Liver (tissue), 9 donors: ENCODE measurements around the gene FAM234B. TPM values are rescaled to one million over a fixed set of nuclear protein-coding genes. Genes with fewer than 3 reads are reported as not detected.

Source experiments
- DNase-seq: peaks from one replicate; pipeline ENCODE4 v3.0.0-alpha.2; 2017; ENCODE audit warnings: low spot score
- H3K27ac ChIP-seq, 2 donors: one replicate each; pipeline ENCODE4 v1.7.0; 2013; ENCODE audit warnings: inconsistent platforms in 2 of 2, low read length in 2 of 2, control low read depth in 1 of 2, low read depth in 1 of 2, mild to moderate bottlenecking in 1 of 2
- H3K27me3 ChIP-seq, 4 donors: one replicate each; pipeline versions ENCODE4 v1.6.1 to v1.7.0; 2013; ENCODE audit warnings: low read length in 3 of 4, inconsistent platforms in 1 of 4, mild to moderate bottlenecking in 1 of 4, moderate library complexity in 1 of 4; ENCODE audit not compliant: control insufficient read depth in 4 of 4, insufficient read depth in 4 of 4
- H3K36me3 ChIP-seq, 4 donors: one replicate each; pipeline versions ENCODE4 v1.6.1 to v1.7.0; 2013; ENCODE audit warnings: low read length in 3 of 4, mild to moderate bottlenecking in 3 of 4, low read depth in 1 of 4, moderate library complexity in 1 of 4; ENCODE audit not compliant: control insufficient read depth in 4 of 4, insufficient read depth in 3 of 4
- H3K4me1 ChIP-seq, 4 donors: one replicate each; pipeline versions ENCODE4 v1.6.1 to v1.7.0; 2013; ENCODE audit warnings: low read length in 3 of 4, mild to moderate bottlenecking in 3 of 4, moderate library complexity in 1 of 4; ENCODE audit not compliant: control insufficient read depth in 4 of 4, insufficient read depth in 4 of 4
- H3K4me3 ChIP-seq, 3 donors: one replicate each; pipeline versions ENCODE4 v1.6.1 to v1.7.0; 2013; ENCODE audit warnings: low read length in 3 of 3, control low read depth in 1 of 3, low read depth in 1 of 3, mild to moderate bottlenecking in 1 of 3
- H3K9ac ChIP-seq, 2 donors: one replicate each; pipeline ENCODE4 v1.7.0; 2013; ENCODE audit warnings: low read length in 2 of 2, mild to moderate bottlenecking in 2 of 2, moderate library complexity in 2 of 2, control low read depth in 1 of 2, low read depth in 1 of 2
- H3K9me3 ChIP-seq, 4 donors: one replicate each; pipeline versions ENCODE4 v1.6.1 to v1.7.0; 2013; ENCODE audit warnings: low read length in 3 of 4; ENCODE audit not compliant: control insufficient read depth in 4 of 4
- ATF3 ChIP-seq: IDR thresholded peaks from 2 replicates; pipeline ENCODE4 v1.6.1; 2016; ENCODE audit warnings: antibody characterized with exemption
- CTCF ChIP-seq: fragments of 150-350 bp; IDR thresholded peaks from 2 replicates; pipeline ENCODE4 v1.5.1; 2017; ENCODE audit warnings: improper control_type of control experiment, low read depth, low read length; ENCODE audit not compliant: missing input control
- EGR1 ChIP-seq, 2 donors: IDR thresholded peaks; 2 replicates each; pipeline ENCODE4 v1.6.1; 2016 to 2018; ENCODE audit warnings: antibody characterized with exemption in 2 of 2, low read depth in 2 of 2
- FOXA1 ChIP-seq: IDR thresholded peaks from 2 replicates; pipeline ENCODE4 v1.6.1; 2016; ENCODE audit warnings: antibody characterized with exemption
- FOXA2 ChIP-seq: IDR thresholded peaks from 2 replicates; pipeline ENCODE4 v1.6.1; 2016; ENCODE audit warnings: antibody characterized with exemption
- GABPA ChIP-seq, 2 donors: IDR thresholded peaks in 1 of 2; conservative IDR thresholded peaks in 1 of 2; 2 replicates each; pipeline ENCODE4 v1.6.1; 2016; ENCODE audit warnings: antibody characterized with exemption in 2 of 2, mild to moderate bottlenecking in 1 of 2, moderate library complexity in 1 of 2
- JUND ChIP-seq, 2 donors: IDR thresholded peaks; 2 replicates each; pipeline ENCODE4 v1.6.1; 2016; ENCODE audit warnings: antibody characterized with exemption in 2 of 2
- MAX ChIP-seq: IDR thresholded peaks from 2 replicates; pipeline ENCODE4 v1.6.1; 2016; ENCODE audit warnings: antibody characterized with exemption
- RAD21 ChIP-seq, 2 donors: IDR thresholded peaks; 2 replicates each; pipeline ENCODE4 v1.6.1; 2016; ENCODE audit warnings: antibody characterized with exemption in 2 of 2, mild to moderate bottlenecking in 2 of 2
- REST ChIP-seq: IDR thresholded peaks from 2 replicates; pipeline ENCODE4 v1.6.1; 2016; ENCODE audit warnings: antibody characterized with exemption, mild to moderate bottlenecking
- RXRA ChIP-seq, 2 donors: IDR thresholded peaks; 2 replicates each; pipeline ENCODE4 v1.6.1; 2017 to 2018; ENCODE audit warnings: antibody characterized with exemption in 2 of 2, mild to moderate bottlenecking in 1 of 2
- YY1 ChIP-seq: IDR thresholded peaks from 2 replicates; pipeline ENCODE4 v1.6.1; 2016; ENCODE audit warnings: antibody characterized with exemption, mild to moderate bottlenecking
- WGBS: extraction: QIAGEN DNeasy Blood & Tissue Kit; methylation state at CpG from one replicate; pipeline ENCODE4 v1.1.7; 2013; 5-methylcytosine and 5-hydroxymethylcytosine counted together
- polyA plus RNA-seq, 2 donors: library from polyadenylated mRNA; stranded (reverse) in 1 of 2; unstranded in 1 of 2; fragments of 200-250 nt in 1 of 2; fragments of >200 nt in 1 of 2; fragmentation: Nextera tagmentation in 1 of 2; extraction: Ambion mirVana in 1 of 2; gene quantifications; one replicate each; pipeline versions ENCODE4 v1.2.1 to v1.2.3, GENCODE V29; 2013 to 2015
- total RNA-seq, 2 donors: library from RNA; depleted of rRNA; stranded (reverse); fragments of >200 nt; gene quantifications; one replicate each; pipeline ENCODE4 v1.2.3, GENCODE V29; 2014
- TF ChIP-seq, protein P1 (sequence below): IDR thresholded peaks from 2 replicates; pipeline ENCODE4 v1.6.1; 2016; ENCODE audit warnings: antibody characterized with exemption
- donor health status: healthy.
- donor health status: healthy.
- donor health status: healthy.
- donor health status: healthy.
- donor health status: healthy.

FAM234B gene
- total and polyA plus RNA-seq, 4 donors, result 1.7 to 8.0 (median 3.2) TPM

- H3K27ac ChIP-seq, result no peak overlapping the region
- H3K9ac ChIP-seq, result no peak overlapping the region
- no peaks in the 10 kb centered on the region for H3K36me3 ChIP-seq
- TF ChIP-seq GABPA (IDR thresholded peaks at IDR 0.05 in 1 of 2, conservative IDR thresholded peaks at IDR 0.05 in 1 of 2) (no peak), CTCF (no peak), FOXA1 (no peak), FOXA2 (peak; percentile 46)
- no peaks in the 10 kb centered on the region for H3K27me3 ChIP-seq
- no peaks in the 10 kb centered on the region for H3K9me3 ChIP-seq
- H3K4me1 ChIP-seq, result no peaks in the 10 kb centered on the region
- DNase-seq, result no peak
- WGBS, result 50% methylated on average over 5 of the region's 5 CpGs
- no peak overlapping the region for H3K4me3 ChIP-seq
These were observed 19.7 kb upstream of the FAM234B start for GRCh38 chr12:13024531-13024916.

- DNase-seq, result no peak
- Histone ChIP-seq H3K4me3 (no peak overlapping the region), H3K27me3 (no peaks in the 10 kb centered on the region), H3K36me3 (no peaks in the 10 kb centered on the region), H3K27ac (no peak overlapping the region), H3K9me3 (no peaks in the 10 kb centered on the region), H3K4me1 (no peaks in the 10 kb centered on the region), H3K9ac (no peak overlapping the region)
- TF ChIP-seq MAX (no peak), YY1 (no peak), REST (no peak), JUND (IDR thresholded peaks at IDR 0.05) (no peak), EGR1 (IDR thresholded peaks at IDR 0.05; ENCODE audit: low read depth in 2 of 2) (no peak), RXRA (IDR thresholded peaks at IDR 0.05) (no peak), FOXA1 (no peak), ATF3 (no peak), RAD21 (IDR thresholded peaks at IDR 0.05) (no peak)
- TF ChIP-seq, protein P1, sequence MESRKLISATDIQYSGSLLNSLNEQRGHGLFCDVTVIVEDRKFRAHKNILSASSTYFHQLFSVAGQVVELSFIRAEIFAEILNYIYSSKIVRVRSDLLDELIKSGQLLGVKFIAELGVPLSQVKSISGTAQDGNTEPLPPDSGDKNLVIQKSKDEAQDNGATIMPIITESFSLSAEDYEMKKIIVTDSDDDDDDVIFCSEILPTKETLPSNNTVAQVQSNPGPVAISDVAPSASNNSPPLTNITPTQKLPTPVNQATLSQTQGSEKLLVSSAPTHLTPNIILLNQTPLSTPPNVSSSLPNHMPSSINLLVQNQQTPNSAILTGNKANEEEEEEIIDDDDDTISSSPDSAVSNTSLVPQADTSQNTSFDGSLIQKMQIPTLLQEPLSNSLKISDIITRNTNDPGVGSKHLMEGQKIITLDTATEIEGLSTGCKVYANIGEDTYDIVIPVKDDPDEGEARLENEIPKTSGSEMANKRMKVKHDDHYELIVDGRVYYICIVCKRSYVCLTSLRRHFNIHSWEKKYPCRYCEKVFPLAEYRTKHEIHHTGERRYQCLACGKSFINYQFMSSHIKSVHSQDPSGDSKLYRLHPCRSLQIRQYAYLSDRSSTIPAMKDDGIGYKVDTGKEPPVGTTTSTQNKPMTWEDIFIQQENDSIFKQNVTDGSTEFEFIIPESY, result no peak
- WGBS, result 78% methylated on average over 1 of the region's 1 CpG
These were observed 17.9 kb upstream of the FAM234B start for GRCh38 chr12:13026286-13026685.
